Stimulated activated CD4-positive, alpha-beta T cell treated with anti-CD3 and anti-CD28 coated beads, Interleukin-12 subunit alpha, Interleukin-12 subunit beta, amount 100 ng/mL, for 4 hours (primary cell): ENCODE data around the gene STAC3.

ENCODE experiments used
- DNase-seq: peaks from one replicate; pipeline ENCODE4 v3.0.0-alpha.2; 2020

Gene STAC3

DNA sequence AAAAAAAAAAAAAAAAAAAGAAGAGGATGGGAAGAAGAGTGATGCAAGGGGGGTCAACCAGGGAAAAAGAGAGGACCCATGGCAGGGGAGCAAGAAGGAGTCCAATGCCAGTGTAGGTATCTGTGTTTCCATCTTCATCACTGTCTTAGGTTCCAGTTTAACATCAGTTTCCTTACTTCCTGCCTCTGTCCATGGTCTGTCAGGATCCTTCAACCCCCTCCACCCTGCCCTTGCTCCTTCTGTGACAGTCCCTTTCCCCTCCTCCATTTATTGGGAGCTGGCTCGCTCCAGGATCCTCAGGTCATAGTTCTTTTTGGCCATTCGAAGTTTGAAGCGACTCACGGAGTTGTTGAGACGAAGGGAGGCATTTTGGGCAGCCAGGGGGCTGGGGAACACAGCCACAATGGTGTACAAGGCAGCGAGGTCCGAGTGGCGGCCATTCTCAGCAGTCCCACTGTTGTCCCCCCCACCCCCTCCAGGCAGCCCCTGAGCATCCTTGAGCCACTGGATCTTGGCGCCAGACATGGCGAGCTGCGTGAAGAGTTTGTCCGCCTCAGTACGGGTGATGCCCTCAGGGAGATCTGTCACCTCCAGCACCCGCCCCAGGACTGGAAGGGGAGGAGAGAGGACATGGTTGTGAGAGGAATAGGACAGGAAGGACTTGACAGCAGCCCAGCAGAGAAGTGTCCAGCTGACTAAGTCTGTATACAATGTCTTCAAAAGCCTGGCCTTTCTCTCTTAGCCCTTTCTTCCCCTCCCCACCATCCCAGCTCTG lies 3.7 kb upstream of the STAC3 start:
- DNase-seq = no peak

- DNase-seq = no peak
Observed at GRCh38 chr12:57250541-57250940, 446 bp downstream of the STAC3 start.

DNA sequence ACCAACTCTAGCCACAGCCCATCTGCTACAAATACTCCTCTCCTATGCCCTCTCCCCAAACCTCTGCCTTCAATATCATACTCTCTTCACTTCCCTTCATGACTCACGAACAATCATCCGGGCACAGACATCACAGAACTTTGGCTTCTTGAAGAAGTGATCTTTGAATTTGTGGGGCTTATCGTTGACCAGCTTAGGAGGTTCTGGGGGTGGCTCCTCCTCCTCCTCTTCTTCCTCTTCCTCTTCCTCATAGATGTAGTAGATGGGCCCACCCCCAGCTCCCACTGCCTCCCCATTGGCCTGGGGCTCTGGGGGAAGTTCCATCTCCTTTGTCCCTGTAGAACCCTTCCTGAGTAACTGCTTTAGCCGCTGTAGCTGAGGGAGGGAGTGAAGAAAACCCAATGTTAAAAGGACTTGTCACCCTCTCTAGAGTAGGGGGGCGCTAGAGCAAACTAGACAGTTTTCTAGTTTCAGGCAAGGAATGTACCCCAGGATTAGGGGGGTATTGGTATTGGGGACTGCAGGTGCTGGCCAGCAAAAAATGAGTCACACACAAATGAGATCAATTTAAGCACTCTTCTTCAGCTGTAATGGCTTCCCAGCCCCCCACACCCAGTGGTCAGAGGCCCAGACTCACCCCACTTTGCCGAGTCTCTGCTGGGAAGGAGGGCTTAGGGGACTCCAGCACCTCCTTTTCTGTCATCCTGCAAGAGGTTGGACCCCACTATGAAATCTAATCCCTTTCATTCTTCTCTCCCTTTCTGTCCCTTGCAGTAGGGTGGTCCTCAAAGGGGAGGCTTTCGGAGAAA lies 1.8 kb downstream of the STAC3 start:
- no peak for DNase-seq

GRCh38 chr12:57247041-57247440 lies 3.9 kb downstream of the STAC3 start:
- no peak for DNase-seq

GRCh38 chr12:57244312-57244696 lies 6.7 kb downstream of the STAC3 start:
- DNase-seq = no peak

DNA sequence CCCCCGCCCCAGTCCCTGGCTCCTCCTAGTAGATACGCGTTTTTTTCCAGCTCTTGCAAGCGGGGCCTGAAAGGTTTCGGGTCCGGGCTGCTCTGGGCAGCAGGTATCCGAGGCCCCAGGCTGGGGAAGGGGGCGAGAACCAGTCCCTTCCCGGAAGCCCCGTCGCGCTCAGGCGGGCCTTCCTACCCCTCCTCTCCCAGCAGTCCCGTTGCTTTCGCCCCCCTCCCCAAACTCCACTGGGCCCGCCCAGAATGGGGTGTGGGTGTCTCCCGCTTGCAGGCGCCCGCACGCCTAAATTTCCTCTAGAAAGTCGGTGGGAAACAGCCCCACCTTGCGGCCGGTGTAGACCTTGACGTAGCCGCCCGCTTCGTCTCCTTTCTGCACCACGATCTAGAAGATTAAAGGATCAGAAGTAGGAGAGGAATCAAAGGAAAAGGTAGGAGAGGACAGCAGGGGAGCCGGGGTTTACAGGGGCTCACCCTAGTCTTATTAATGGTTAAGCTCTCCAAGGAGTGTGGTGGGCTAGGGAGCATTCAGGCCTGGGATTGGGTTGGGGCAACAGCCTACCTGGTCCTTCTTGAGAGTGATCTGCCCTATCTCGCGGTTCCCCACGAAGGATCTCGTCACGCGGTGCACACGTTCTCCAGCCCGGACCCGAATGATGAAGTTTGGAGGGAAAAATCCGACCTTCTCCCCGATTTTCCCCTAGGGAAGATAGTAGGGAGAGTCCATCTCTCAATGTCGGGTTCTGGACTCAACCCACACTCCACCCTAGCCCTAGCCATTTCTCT lies 7.3 kb downstream of the STAC3 start:
- DNase-seq = peak; percentile 84

GRCh38 chr12:57242691-57243454 lies 8.1 kb downstream of the STAC3 start:
- DNase-seq = peak; percentile 71

GRCh38 chr12:57242329-57242690 lies 8.7 kb downstream of the STAC3 start:
- no peak for DNase-seq

GRCh38 chr12:57241402-57242310 lies 9.3 kb downstream of the STAC3 start:
- DNase-seq = no peak

GRCh38 chr12:57240926-57241401 lies 10.0 kb downstream of the STAC3 start:
- no peak for DNase-seq

DNA sequence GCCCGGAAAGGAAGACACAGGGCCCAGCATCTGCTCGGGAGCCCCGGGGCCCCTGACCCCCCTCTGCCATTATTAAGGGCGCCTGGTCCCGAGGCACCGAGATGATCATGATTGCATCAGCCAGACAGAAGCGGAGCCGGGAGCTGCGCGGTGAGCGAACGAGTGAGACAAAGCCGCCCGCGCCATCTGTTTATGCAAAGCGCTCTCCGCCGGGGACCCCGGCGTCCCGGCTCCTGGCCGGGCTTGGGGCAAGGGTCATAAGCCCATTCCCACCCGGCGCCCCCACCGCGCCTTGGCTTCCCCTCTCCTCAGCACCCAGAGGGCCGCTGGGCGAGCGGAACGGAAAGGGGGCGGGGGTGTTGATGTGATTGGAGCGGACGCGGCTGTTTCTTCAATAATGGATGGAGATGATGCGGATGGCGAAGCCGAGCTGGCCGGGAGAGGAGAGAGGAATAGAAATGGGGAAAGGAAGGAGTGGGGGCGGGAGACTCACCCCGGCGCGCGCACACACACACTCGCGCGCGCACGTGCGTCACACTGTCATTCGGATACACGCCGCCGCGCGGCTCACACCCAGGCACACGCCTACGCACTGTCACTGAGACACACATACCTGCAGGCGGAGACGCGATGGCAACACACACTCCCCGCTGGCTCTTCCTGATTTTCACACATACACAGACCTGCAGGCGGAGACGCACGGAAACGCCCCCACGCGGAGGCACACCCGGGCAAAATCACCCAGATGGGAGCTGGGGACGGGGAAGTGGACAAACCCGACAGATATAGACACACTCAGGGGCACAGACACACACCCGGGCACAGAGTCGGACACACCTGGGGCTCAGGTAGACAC lies 10.7 kb downstream of the STAC3 start:
- DNase-seq = peak; percentile 70

DNA sequence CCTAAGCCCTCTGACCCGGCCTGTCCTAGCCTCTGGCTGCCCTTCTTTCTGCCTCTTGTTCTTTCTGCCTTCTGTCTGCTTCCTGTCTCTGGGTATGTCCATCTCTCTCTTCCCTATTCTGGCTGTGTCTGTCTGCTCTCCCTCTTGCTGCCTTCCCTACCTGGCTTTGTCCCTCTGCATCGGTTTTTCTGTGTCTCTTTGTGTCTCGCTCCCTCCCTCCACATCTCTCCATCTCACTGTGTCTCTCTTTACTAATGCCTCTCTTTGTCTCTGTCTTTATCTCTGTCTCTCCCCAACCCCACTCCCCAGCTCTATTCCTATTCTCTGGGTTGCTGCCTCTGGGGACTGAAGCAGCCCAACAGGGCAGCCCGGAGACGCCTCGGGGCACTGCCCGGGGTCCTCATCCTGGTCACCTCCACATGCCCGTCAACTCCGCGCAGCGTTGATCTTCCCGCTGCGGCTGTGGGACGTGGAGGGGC lies 11.4 kb downstream of the STAC3 start:
- DNase-seq = no peak

DNA sequence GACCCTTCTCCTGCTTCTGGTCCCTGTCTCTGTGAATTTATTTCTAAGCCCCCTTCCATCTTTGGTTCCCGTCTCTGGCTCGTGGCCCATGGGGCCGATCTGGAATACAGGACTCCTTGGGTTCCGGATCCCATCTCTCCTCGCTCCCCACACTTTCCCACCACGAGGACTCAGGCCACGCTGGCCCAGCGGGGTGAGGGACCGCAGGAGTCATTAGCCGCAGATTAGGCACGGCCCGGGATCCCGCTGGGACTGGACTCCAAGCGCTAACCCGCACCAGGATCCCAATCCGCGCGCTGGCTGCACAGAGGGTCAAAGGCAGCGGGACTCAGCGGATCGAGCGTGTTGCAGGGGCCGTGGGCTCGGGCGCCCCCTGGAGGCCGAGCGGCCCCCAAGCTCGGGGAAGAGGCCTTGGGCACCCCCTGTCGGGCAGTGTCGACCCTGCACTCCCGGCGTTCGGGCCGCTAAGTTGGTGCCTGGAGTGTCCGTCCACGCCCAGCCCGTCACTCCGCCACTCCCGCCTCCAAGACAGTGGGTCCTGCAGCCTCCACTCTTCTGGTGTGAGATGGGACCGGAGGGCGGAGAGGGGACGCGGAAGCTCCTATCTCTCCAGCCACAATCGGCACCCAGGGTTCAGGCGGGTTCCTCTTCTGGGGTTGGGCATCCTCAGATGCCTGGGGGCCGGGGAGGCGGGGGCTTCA lies 12.0 kb downstream of the STAC3 start:
- DNase-seq = peak; percentile 89

GRCh38 chr12:57237932-57238853 lies 12.8 kb downstream of the STAC3 start:
- DNase-seq = no peak

DNA sequence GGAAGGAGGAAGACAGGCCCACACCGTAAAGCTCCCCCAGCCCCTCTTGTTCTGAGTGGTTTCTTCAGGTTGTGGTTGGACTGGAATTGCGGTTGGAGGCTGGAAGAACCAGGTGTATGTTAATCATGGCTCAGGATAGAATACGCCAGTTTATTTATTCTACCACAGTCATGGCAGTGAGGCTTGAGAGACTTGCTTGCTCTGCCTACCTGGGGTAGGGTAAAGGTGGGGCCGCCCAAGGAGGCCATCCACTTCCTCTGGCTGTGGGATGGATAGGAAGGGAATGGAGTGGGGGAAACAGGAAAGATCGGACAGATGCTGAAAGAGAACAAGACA lies 13.4 kb downstream of the STAC3 start:
- DNase-seq = no peak

GRCh38 chr12:57236925-57237595 lies 13.9 kb downstream of the STAC3 start:
- no peak for DNase-seq

- no peak for DNase-seq
Observed at GRCh38 chr12:57236201-57236924, 14.6 kb downstream of the STAC3 start.
